KMS-11 (cell line): ENCODE data around the gene CREB3L4.

Experiments
- H2AFZ ChIP-seq: fragments of 200-600 bp; sonication (generic); 2 replicates; pipeline ENCODE4 v1.6.1; 2016; ENCODE audit warnings: antibody characterized with exemption, mixed run types, low read depth
- H3K27ac ChIP-seq: fragments of 200-600 bp; sonication (generic); 2 replicates; pipeline ENCODE4 v1.6.1; 2016; ENCODE audit warnings: mild to moderate bottlenecking, mixed run types
- H3K27me3 ChIP-seq: fragments of 200-600 bp; sonication (generic); 2 replicates; pipeline ENCODE4 v1.6.1; 2017; ENCODE audit warnings: mild to moderate bottlenecking, low read depth, mixed run types, moderate library complexity; ENCODE audit not compliant: insufficient read depth
- H3K36me3 ChIP-seq: fragments of 200-600 bp; sonication (generic); 2 replicates; pipeline ENCODE4 v1.6.1; 2017; ENCODE audit warnings: mild to moderate bottlenecking, mixed run types; ENCODE audit not compliant: insufficient read depth
- H3K4me1 ChIP-seq: fragments of 200-600 bp; sonication (generic); 2 replicates; pipeline ENCODE4 v1.6.1; 2016; ENCODE audit warnings: mild to moderate bottlenecking, low read depth, mixed run types; ENCODE audit not compliant: poor library complexity, severe bottlenecking
- H3K4me2 ChIP-seq: fragments of 200-600 bp; sonication (generic); 2 replicates; pipeline ENCODE4 v1.7.0; 2016; ENCODE audit warnings: mild to moderate bottlenecking, mixed run types
- H3K4me3 ChIP-seq: fragments of 200-600 bp; sonication (generic); IDR thresholded peaks from 2 replicates; pipeline ENCODE4 v1.6.1; 2017; ENCODE audit warnings: low read depth, low read length, mixed read lengths; ENCODE audit not compliant: insufficient read depth
- H3K79me2 ChIP-seq: fragments of 200-600 bp; sonication (generic); 2 replicates; pipeline ENCODE4 v1.6.1; 2016; ENCODE audit warnings: low read depth, mixed run types; ENCODE audit not compliant: insufficient read depth
- H3K9ac ChIP-seq: fragments of 200-600 bp; sonication (generic); 2 replicates; pipeline ENCODE4 v1.6.1; 2016; ENCODE audit warnings: mild to moderate bottlenecking, mixed run types
- H4K20me1 ChIP-seq: fragments of 200-600 bp; sonication (generic); 2 replicates; pipeline ENCODE4 v1.6.1; 2016; ENCODE audit warnings: mild to moderate bottlenecking, mixed run types; ENCODE audit not compliant: insufficient read depth
- CTCF ChIP-seq: fragments of 200-600 bp; sonication (generic); conservative IDR thresholded peaks from 2 replicates; pipeline ENCODE4 v1.6.1; 2017; ENCODE audit warnings: low read depth, mild to moderate bottlenecking, antibody characterized with exemption, low read length, moderate library complexity, mixed read lengths

Gene CREB3L4

GRCh38 chr1:153937331-153937730, 30.4 kb upstream of the CREB3L4 start:
- no peaks in the 10 kb centered on the region; the same call in 1 of the 2 replicates for H3K79me2 ChIP-seq
- H3K27me3 ChIP-seq, result no peaks in the 10 kb centered on the region
- no peak overlapping the region for H3K9ac ChIP-seq
- H3K27ac ChIP-seq, result no peak overlapping the region
- no peak for TF ChIP-seq CTCF
- no peak overlapping the region for H3K4me2 ChIP-seq
- H2AFZ ChIP-seq, result no peak overlapping the region
- H3K4me3 ChIP-seq, result no peak overlapping the region
- no peaks in the 10 kb centered on the region for H4K20me1 ChIP-seq
- no peaks in the 10 kb centered on the region for H3K4me1 ChIP-seq
- no peaks in the 10 kb centered on the region for H3K36me3 ChIP-seq

GRCh38 chr1:153938996-153939395, 28.7 kb upstream of the CREB3L4 start:
- H3K27ac ChIP-seq, result no peak overlapping the region

GRCh38 chr1:153939476-153939875, 28.2 kb upstream of the CREB3L4 start:
- Histone ChIP-seq H3K4me2 (no peak overlapping the region), H3K36me3 (no peaks in the 10 kb centered on the region), H3K9ac (no peak overlapping the region), H3K27me3 (no peaks in the 10 kb centered on the region), H3K27ac (no peak overlapping the region), H3K79me2 (peaks cover 6% of the 10 kb centered on the region; the same call in 1 of the 2 replicates), H3K4me3 (no peak overlapping the region), H3K4me1 (peaks cover 1% of the 10 kb centered on the region), H2AFZ (no peak overlapping the region), H4K20me1 (no peaks in the 10 kb centered on the region)
- TF ChIP-seq CTCF, result no peak

More at GRCh38 chr1:153938996-153939395, 28.7 kb upstream of the CREB3L4 start:
- Histone ChIP-seq H4K20me1 (no peaks in the 10 kb centered on the region), H3K36me3 (no peaks in the 10 kb centered on the region), H3K4me1 (no peaks in the 10 kb centered on the region), H3K27me3 (no peaks in the 10 kb centered on the region), H3K79me2 (peaks cover 2% of the 10 kb centered on the region; the same call in 1 of the 2 replicates), H3K4me3 (no peak overlapping the region), H3K4me2 (no peak overlapping the region), H3K9ac (no peak overlapping the region), H2AFZ (no peak overlapping the region)
- TF ChIP-seq CTCF, result no peak

- H3K9ac ChIP-seq, result no peak overlapping the region
- H3K27me3 ChIP-seq, result no peaks in the 10 kb centered on the region
- no peak overlapping the region for H3K27ac ChIP-seq
- no peaks in the 10 kb centered on the region for H4K20me1 ChIP-seq
- peaks cover 11% of the 10 kb centered on the region for H3K4me1 ChIP-seq
- H2AFZ ChIP-seq, result no peak overlapping the region
- no peak overlapping the region for H3K4me2 ChIP-seq
- no peak overlapping the region for H3K4me3 ChIP-seq
- no peaks in the 10 kb centered on the region for H3K36me3 ChIP-seq
- peaks cover 19% of the 10 kb centered on the region; the same call in 1 of the 2 replicates for H3K79me2 ChIP-seq
- TF ChIP-seq CTCF, result no peak
These were observed 26.9 kb upstream of the CREB3L4 start for GRCh38 chr1:153940756-153941155.
